ENCODE data around the gene MAGEA4.

MAGEA4 gene

GRCh38 chrX:151938172-151938571, 25.5 kb downstream of the MAGEA4 start:
- Histone ChIP-seq H3K4me2 (ENCODE audit: insufficient read depth, low read length) (no peak overlapping the region), H3K9ac (ENCODE audit: low read depth, low read length) (no peak overlapping the region), H4K20me1 (ENCODE audit: insufficient read depth, low read length) (no peaks in the 10 kb centered on the region), H2AFZ (ENCODE audit: low read depth, low read length) (no peak overlapping the region), H3K79me2 (ENCODE audit: insufficient read depth, low read length) (no peaks in the 10 kb centered on the region), H3K36me3 (ENCODE audit: insufficient read depth, low read length) (no peaks in the 10 kb centered on the region), H3K4me3 (ENCODE audit: low read depth in 1 of 2, low read length in 2 of 2) (no peak overlapping the region), H3K27ac (ENCODE audit: low read length) (no peak overlapping the region), H3K4me1 (ENCODE audit: insufficient read depth, low read length) (no peaks in the 10 kb centered on the region), H3K27me3 (ENCODE audit: insufficient read depth, low read length, poor library complexity) (no peaks in the 10 kb centered on the region), H3K9me3 (ENCODE audit: insufficient read depth, low read length, severe bottlenecking) (no peaks in the 10 kb centered on the region)
- no peak for ATAC-seq (ENCODE audit: insufficient read depth, low read depth)
- no peak for DNase-seq
- TF ChIP-seq CTCF (IDR thresholded peaks at IDR 0.05; ENCODE audit: borderline replicate concordance, extremely low read depth, low read length, poor library complexity, severe bottlenecking) (no peak), EZH2 (IDR thresholded peaks at IDR 0.05; ENCODE audit: borderline replicate concordance, low read depth, low read length, severe bottlenecking) (no peak)

GRCh38 chrX:151954730-151955129, 42.0 kb downstream of the MAGEA4 start:
- Histone ChIP-seq H2AFZ (ENCODE audit: low read depth, low read length) (no peak overlapping the region), H3K27me3 (ENCODE audit: insufficient read depth, low read length, poor library complexity) (no peaks in the 10 kb centered on the region), H4K20me1 (ENCODE audit: insufficient read depth, low read length) (no peaks in the 10 kb centered on the region), H3K4me1 (ENCODE audit: insufficient read depth, low read length) (no peaks in the 10 kb centered on the region), H3K9ac (ENCODE audit: low read depth, low read length) (no peak overlapping the region), H3K9me3 (ENCODE audit: insufficient read depth, low read length, severe bottlenecking) (no peaks in the 10 kb centered on the region), H3K4me2 (ENCODE audit: insufficient read depth, low read length) (no peak overlapping the region), H3K4me3 (ENCODE audit: low read depth in 1 of 2, low read length in 2 of 2) (no peak overlapping the region), H3K36me3 (ENCODE audit: insufficient read depth, low read length) (no peaks in the 10 kb centered on the region), H3K27ac (ENCODE audit: low read length) (no peak overlapping the region), H3K79me2 (ENCODE audit: insufficient read depth, low read length) (no peaks in the 10 kb centered on the region)
- no peak for TF ChIP-seq CTCF (IDR thresholded peaks at IDR 0.05; ENCODE audit: borderline replicate concordance, extremely low read depth, low read length, poor library complexity, severe bottlenecking)
- no peak for TF ChIP-seq EZH2 (IDR thresholded peaks at IDR 0.05; ENCODE audit: borderline replicate concordance, low read depth, low read length, severe bottlenecking)
- no peak for DNase-seq
- no peak for ATAC-seq (ENCODE audit: insufficient read depth, low read depth)

GRCh38 chrX:151958101-151958500, 45.4 kb downstream of the MAGEA4 start:
- H4K20me1 ChIP-seq (ENCODE audit: insufficient read depth, low read length): no peaks in the 10 kb centered on the region
- no peaks in the 10 kb centered on the region for H3K4me1 ChIP-seq (ENCODE audit: insufficient read depth, low read length)
- no peaks in the 10 kb centered on the region for H3K27me3 ChIP-seq (ENCODE audit: insufficient read depth, low read length, poor library complexity)
- no peak for TF ChIP-seq EZH2 (IDR thresholded peaks at IDR 0.05; ENCODE audit: borderline replicate concordance, low read depth, low read length, severe bottlenecking)
- TF ChIP-seq CTCF (IDR thresholded peaks at IDR 0.05; ENCODE audit: borderline replicate concordance, extremely low read depth, low read length, poor library complexity, severe bottlenecking): no peak
- ATAC-seq (ENCODE audit: insufficient read depth, low read depth) (no peak), DNase-seq (no peak)
- H3K4me3 ChIP-seq (ENCODE audit: low read depth in 1 of 2, low read length in 2 of 2): no peak overlapping the region
- no peak overlapping the region for H3K9ac ChIP-seq (ENCODE audit: low read depth, low read length)
- H3K4me2 ChIP-seq (ENCODE audit: insufficient read depth, low read length): no peak overlapping the region
- H2AFZ ChIP-seq (ENCODE audit: low read depth, low read length): no peak overlapping the region
- H3K36me3 ChIP-seq (ENCODE audit: insufficient read depth, low read length): no peaks in the 10 kb centered on the region
- H3K27ac ChIP-seq (ENCODE audit: low read length): no peak overlapping the region
- H3K9me3 ChIP-seq (ENCODE audit: insufficient read depth, low read length, severe bottlenecking): no peaks in the 10 kb centered on the region
- no peaks in the 10 kb centered on the region for H3K79me2 ChIP-seq (ENCODE audit: insufficient read depth, low read length)

- H3K4me2 ChIP-seq (ENCODE audit: insufficient read depth, low read length): no peak overlapping the region
- no peak for DNase-seq
- no peaks in the 10 kb centered on the region for H3K9me3 ChIP-seq (ENCODE audit: insufficient read depth, low read length, severe bottlenecking)
- no peaks in the 10 kb centered on the region for H3K36me3 ChIP-seq (ENCODE audit: insufficient read depth, low read length)
- no peaks in the 10 kb centered on the region for H3K27me3 ChIP-seq (ENCODE audit: insufficient read depth, low read length, poor library complexity)
- H4K20me1 ChIP-seq (ENCODE audit: insufficient read depth, low read length): no peaks in the 10 kb centered on the region
- H3K79me2 ChIP-seq (ENCODE audit: insufficient read depth, low read length): no peaks in the 10 kb centered on the region
- no peak overlapping the region for H3K4me3 ChIP-seq (ENCODE audit: low read depth in 1 of 2, low read length in 2 of 2)
- no peak for TF ChIP-seq CTCF (IDR thresholded peaks at IDR 0.05; ENCODE audit: borderline replicate concordance, extremely low read depth, low read length, poor library complexity, severe bottlenecking)
- TF ChIP-seq EZH2 (IDR thresholded peaks at IDR 0.05; ENCODE audit: borderline replicate concordance, low read depth, low read length, severe bottlenecking): no peak
- H3K4me1 ChIP-seq (ENCODE audit: insufficient read depth, low read length): no peaks in the 10 kb centered on the region
- no peak for ATAC-seq (ENCODE audit: insufficient read depth, low read depth)
- no peak overlapping the region for H2AFZ ChIP-seq (ENCODE audit: low read depth, low read length)
- no peak overlapping the region for H3K9ac ChIP-seq (ENCODE audit: low read depth, low read length)
- H3K27ac ChIP-seq (ENCODE audit: low read length): no peak overlapping the region
These were observed 49.3 kb downstream of the MAGEA4 start for GRCh38 chrX:151962034-151962433.

Measured in DND-41 (cell line).